ENCODE data around the gene VPS37D.
A peak's percentile ranks its signal among the peaks of the same experiment; 100 is the strongest.
"Not testable (repeated sequence)": the region's sequence is repeated elsewhere in the genome, so short reads cannot be mapped to it uniquely, and the experiment has no call there.

Gene VPS37D

GRCh38 chr7:73706126-73707044, 38.8 kb downstream of the VPS37D start:
- DNase-seq: peak; percentile 75

- peak; percentile 75 for DNase-seq
Measured at GRCh38 chr7:73707045-73707631, 39.5 kb downstream of the VPS37D start.

- DNase-seq: no peak
Measured at GRCh38 chr7:73708961-73709549, 41.4 kb downstream of the VPS37D start.

- no peak for DNase-seq
Measured at GRCh38 chr7:73712773-73713172, 45.1 kb downstream of the VPS37D start.

GRCh38 chr7:73713319-73713718, 45.7 kb downstream of the VPS37D start:
- not testable (repeated sequence) for DNase-seq

- DNase-seq: peak; percentile 99
Measured at GRCh38 chr7:73715648-73716317, 48.2 kb downstream of the VPS37D start.

- DNase-seq: no peak
Measured at GRCh38 chr7:73716318-73716890, 48.8 kb downstream of the VPS37D start.

GRCh38 chr7:73717025-73717807, 49.6 kb downstream of the VPS37D start:
- DNase-seq: peak; percentile 56

- DNase-seq: peak; percentile 96
Measured at GRCh38 chr7:73717991-73718405, 50.4 kb downstream of the VPS37D start.

- DNase-seq: no peak
Measured at GRCh38 chr7:73718438-73718881, 50.8 kb downstream of the VPS37D start.

- DNase-seq: peak; percentile 77
Measured at GRCh38 chr7:73718905-73719805, 51.5 kb downstream of the VPS37D start, which contains the start of gene STX1A. Gene STX1A, minus strand, starts transcription at chr7:73719669. Its CDS starts 38 bp downstream, at chr7:73719631.

- no peak for DNase-seq
Measured at GRCh38 chr7:73719806-73720169, 52.2 kb downstream of the VPS37D start.

- DNase-seq: not testable (repeated sequence)
Measured at GRCh38 chr7:73720443-73720842, 52.8 kb downstream of the VPS37D start.

- no peak for DNase-seq
Measured at GRCh38 chr7:73721377-73721817, 53.8 kb downstream of the VPS37D start.

All from fibroblast of skin of back (primary cell).